ENCODE measurements around the gene C15orf40.

Gene C15orf40

DNA sequence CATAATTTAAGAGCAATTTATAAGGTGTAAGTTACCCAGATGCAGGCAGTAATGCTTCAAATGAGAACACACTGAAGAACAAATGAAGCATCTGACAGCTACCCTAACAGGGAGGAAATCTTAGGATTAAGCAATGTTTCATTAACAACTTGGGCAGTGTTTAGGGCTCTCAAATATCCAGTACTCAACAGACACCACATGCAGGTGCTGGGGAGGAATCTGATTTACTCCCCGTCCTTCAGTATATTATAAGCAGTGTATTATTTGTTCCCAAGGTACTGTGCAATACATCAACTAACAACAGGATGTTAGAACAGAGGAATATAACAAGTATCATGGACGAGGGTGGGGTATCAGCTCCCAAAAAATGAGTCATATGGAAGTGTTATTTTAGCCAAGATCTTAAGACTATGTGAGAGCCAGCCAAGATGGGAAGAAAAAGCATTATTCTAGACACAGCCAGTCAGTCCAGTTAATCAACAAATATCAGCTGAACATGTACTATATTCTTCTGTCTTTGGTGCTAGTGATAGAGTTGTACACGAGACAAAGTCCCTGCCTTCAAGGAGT, 35.2 kb upstream of the C15orf40 start:
- Histone ChIP-seq H2BK120ac (ENCODE audit: low read depth, low read length) (no peak overlapping the region), H4K8ac (ENCODE audit: low read depth, low read length) (no peak overlapping the region), H3K27ac (replicated peaks; ENCODE audit: low read length) (no peak overlapping the region), H2BK5ac (ENCODE audit: low read length) (no peak overlapping the region), H2BK15ac (ENCODE audit: low read length) (no peak overlapping the region), H3K36me3 (replicated peaks in 1 of 2; ENCODE audit: control insufficient read depth in 2 of 2, insufficient read depth in 2 of 2, low read length in 2 of 2) (peaks cover 9 to 97% of the 10 kb centered on the region in 2 donors), H3K4ac (ENCODE audit: low read length) (no peak overlapping the region), H3K27me3 (ENCODE audit: control insufficient read depth in 3 of 3, insufficient read depth in 3 of 3, low read depth in 1 of 3, low read length in 3 of 3) (no peaks in the 10 kb centered on the region), H3K14ac (ENCODE audit: low read length) (no peak overlapping the region), H3K9ac (ENCODE audit: low read depth, low read length, poor library complexity) (no peak overlapping the region), H2BK12ac (ENCODE audit: low read length) (no peak overlapping the region), H2AFZ (ENCODE audit: low read length) (no peak overlapping the region), H3K4me1 (ENCODE audit: control insufficient read depth in 2 of 2, insufficient read depth in 1 of 2, low read depth in 1 of 2, low read length in 2 of 2) (no peaks in the 10 kb centered on the region), H3K18ac (ENCODE audit: low read length) (no peak overlapping the region), H4K91ac (ENCODE audit: low read depth, low read length, poor library complexity) (no peak overlapping the region), H3K23ac (ENCODE audit: low read depth, low read length, poor library complexity) (no peak overlapping the region), H3K4me2 (ENCODE audit: insufficient read depth, low read length, poor library complexity, severe bottlenecking) (no peak overlapping the region), H3K79me1 (ENCODE audit: low read depth, low read length) (peaks cover 2% of the 10 kb centered on the region), H3K9me3 (replicated peaks in 1 of 2; ENCODE audit: control insufficient read depth in 2 of 2, insufficient read depth in 1 of 2, low read depth in 1 of 2, low read length in 2 of 2) (no peaks in the 10 kb centered on the region), H3K4me3 (ENCODE audit: low read length in 2 of 2) (no peak overlapping the region), H2AK5ac (ENCODE audit: low read depth, low read length) (no peak overlapping the region)
- no CpG with 5 or more reads among the region's 3 CpGs for WGBS, 2 donors (ENCODE audit: extremely low coverage in 2 of 2, insufficient read length in 2 of 2, insufficient replicate concordance in 1 of 2)
- no peak for DNase-seq (ENCODE audit: low spot score)

DNA sequence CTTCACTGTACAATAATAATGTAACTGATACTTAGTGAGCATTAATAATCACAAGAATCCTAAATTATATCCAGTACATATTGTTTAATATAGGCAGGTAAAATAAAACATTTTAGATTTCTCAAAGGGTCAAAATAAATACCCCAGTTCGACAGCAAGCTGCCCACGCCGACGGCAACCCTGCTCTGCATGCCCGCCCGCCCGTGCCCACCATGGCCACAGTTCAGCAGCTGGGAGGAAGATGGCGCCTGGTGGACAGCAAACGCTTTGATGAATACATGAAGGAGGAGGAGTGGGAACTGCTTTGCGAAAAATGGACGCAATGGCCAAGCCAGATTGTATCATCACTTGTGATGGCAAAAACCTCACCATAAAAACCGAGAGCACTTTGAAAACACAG, 32.7 kb upstream of the C15orf40 start:
- Histone ChIP-seq H3K4ac (ENCODE audit: low read length) (no peak overlapping the region), H3K9ac (ENCODE audit: low read depth, low read length, poor library complexity) (no peak overlapping the region), H2AFZ (ENCODE audit: low read length) (no peak overlapping the region), H3K79me1 (ENCODE audit: low read depth, low read length) (peaks cover 2% of the 10 kb centered on the region), H3K23ac (ENCODE audit: low read depth, low read length, poor library complexity) (no peak overlapping the region), H2BK15ac (ENCODE audit: low read length) (no peak overlapping the region), H3K27me3 (ENCODE audit: control insufficient read depth in 3 of 3, insufficient read depth in 3 of 3, low read depth in 1 of 3, low read length in 3 of 3) (no peaks in the 10 kb centered on the region), H2AK5ac (ENCODE audit: low read depth, low read length) (no peak overlapping the region), H4K8ac (ENCODE audit: low read depth, low read length) (no peak overlapping the region), H3K36me3 (replicated peaks in 1 of 2; ENCODE audit: control insufficient read depth in 2 of 2, insufficient read depth in 2 of 2, low read length in 2 of 2) (peaks cover 15 to 98% of the 10 kb centered on the region in 2 donors), H2BK12ac (ENCODE audit: low read length) (no peak overlapping the region), H3K4me3 (ENCODE audit: low read length in 2 of 2) (no peak overlapping the region), H3K27ac (replicated peaks; ENCODE audit: low read length) (no peak overlapping the region), H3K9me3 (replicated peaks in 1 of 2; ENCODE audit: control insufficient read depth in 2 of 2, insufficient read depth in 1 of 2, low read depth in 1 of 2, low read length in 2 of 2) (no peaks in the 10 kb centered on the region), H3K14ac (ENCODE audit: low read length) (no peak overlapping the region), H3K18ac (ENCODE audit: low read length) (no peak overlapping the region), H2BK120ac (ENCODE audit: low read depth, low read length) (no peak overlapping the region), H4K91ac (ENCODE audit: low read depth, low read length, poor library complexity) (no peak overlapping the region), H3K4me2 (ENCODE audit: insufficient read depth, low read length, poor library complexity, severe bottlenecking) (no peak overlapping the region), H3K4me1 (ENCODE audit: control insufficient read depth in 2 of 2, insufficient read depth in 1 of 2, low read depth in 1 of 2, low read length in 2 of 2) (no peaks in the 10 kb centered on the region), H2BK5ac (ENCODE audit: low read length) (no peak overlapping the region)
- DNase-seq (ENCODE audit: low spot score) = no peak
- WGBS, 2 donors (ENCODE audit: extremely low coverage in 2 of 2, insufficient read length in 2 of 2, insufficient replicate concordance in 1 of 2) = no CpG with 5 or more reads among the region's 12 CpGs

DNA sequence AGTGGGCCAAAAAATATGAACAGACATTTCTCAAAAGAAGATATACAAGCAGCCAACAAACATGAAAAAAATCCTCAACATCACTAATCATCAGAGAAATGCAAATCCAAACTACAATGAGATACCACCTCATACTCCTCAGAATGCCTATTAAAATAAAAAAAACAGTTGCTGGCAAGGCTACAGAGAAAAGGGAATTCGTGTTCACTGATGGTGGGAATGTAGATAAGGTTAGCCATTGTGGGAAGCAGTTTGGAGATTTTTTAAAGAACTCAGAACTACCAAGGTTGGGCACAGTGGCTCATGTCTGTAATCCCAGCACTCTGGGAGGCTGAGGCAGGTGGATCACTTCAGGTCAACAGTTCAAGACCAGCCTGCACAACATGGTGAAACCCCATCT, 27.8 kb upstream of the C15orf40 start:
- DNase-seq (ENCODE audit: low spot score) = no peak
- Histone ChIP-seq H3K23ac (ENCODE audit: low read depth, low read length, poor library complexity) (no peak overlapping the region), H4K91ac (ENCODE audit: low read depth, low read length, poor library complexity) (no peak overlapping the region), H3K4ac (ENCODE audit: low read length) (no peak overlapping the region), H2BK15ac (ENCODE audit: low read length) (no peak overlapping the region), H3K14ac (ENCODE audit: low read length) (no peak overlapping the region), H4K8ac (ENCODE audit: low read depth, low read length) (no peak overlapping the region), H3K4me3 (ENCODE audit: low read length in 2 of 2) (no peak overlapping the region), H2BK5ac (ENCODE audit: low read length) (no peak overlapping the region), H3K36me3 (replicated peaks in 1 of 2; ENCODE audit: control insufficient read depth in 2 of 2, insufficient read depth in 2 of 2, low read length in 2 of 2) (peaks cover 8 to 87% of the 10 kb centered on the region in 2 donors), H2BK12ac (ENCODE audit: low read length) (no peak overlapping the region), H2AFZ (ENCODE audit: low read length) (no peak overlapping the region), H3K79me1 (ENCODE audit: low read depth, low read length) (no peaks in the 10 kb centered on the region), H3K9ac (ENCODE audit: low read depth, low read length, poor library complexity) (no peak overlapping the region), H3K27me3 (ENCODE audit: control insufficient read depth in 3 of 3, insufficient read depth in 3 of 3, low read depth in 1 of 3, low read length in 3 of 3) (no peaks in the 10 kb centered on the region), H3K27ac (replicated peaks; ENCODE audit: low read length) (no peak overlapping the region), H3K4me2 (ENCODE audit: insufficient read depth, low read length, poor library complexity, severe bottlenecking) (no peak overlapping the region), H3K18ac (ENCODE audit: low read length) (no peak overlapping the region), H3K4me1 (ENCODE audit: control insufficient read depth in 2 of 2, insufficient read depth in 1 of 2, low read depth in 1 of 2, low read length in 2 of 2) (no peaks in the 10 kb centered on the region), H2BK120ac (ENCODE audit: low read depth, low read length) (no peak overlapping the region), H2AK5ac (ENCODE audit: low read depth, low read length) (no peak overlapping the region), H3K9me3 (replicated peaks in 1 of 2; ENCODE audit: control insufficient read depth in 2 of 2, insufficient read depth in 1 of 2, low read depth in 1 of 2, low read length in 2 of 2) (peaks cover 0 to 12% of the 10 kb centered on the region in 2 donors)
- WGBS, 2 donors (ENCODE audit: extremely low coverage in 2 of 2, insufficient read length in 2 of 2, insufficient replicate concordance in 1 of 2) = no CpG with 5 or more reads among the region's 1 CpG

DNA sequence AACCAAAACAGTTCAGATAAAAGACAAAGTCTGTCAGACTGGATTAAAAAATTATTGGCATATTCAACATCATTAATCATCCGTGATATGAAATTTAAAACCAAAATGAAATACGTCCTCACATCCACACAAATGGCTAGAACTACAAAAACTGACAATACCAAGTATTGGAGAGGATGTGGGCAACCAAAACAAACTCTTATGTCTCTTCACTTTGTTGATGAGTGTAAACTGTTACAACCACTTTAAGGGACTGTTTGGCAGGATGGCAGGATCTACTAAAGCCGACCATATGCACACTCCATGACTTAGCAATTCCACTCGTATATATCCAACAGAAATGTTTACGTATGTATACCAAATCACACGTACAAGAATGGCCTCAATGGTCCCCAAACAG, 24.8 kb upstream of the C15orf40 start:
- peaks cover 0 to 23% of the 10 kb centered on the region in 2 donors for H3K9me3 ChIP-seq (replicated peaks in 1 of 2; ENCODE audit: control insufficient read depth in 2 of 2, insufficient read depth in 1 of 2, low read depth in 1 of 2, low read length in 2 of 2)
- no peaks in the 10 kb centered on the region for H3K4me1 ChIP-seq (ENCODE audit: control insufficient read depth in 2 of 2, insufficient read depth in 1 of 2, low read depth in 1 of 2, low read length in 2 of 2)
- no peak overlapping the region for H2BK120ac ChIP-seq (ENCODE audit: low read depth, low read length)
- H2BK5ac ChIP-seq (ENCODE audit: low read length) = no peak overlapping the region
- H2BK15ac ChIP-seq (ENCODE audit: low read length) = no peak overlapping the region
- H2AFZ ChIP-seq (ENCODE audit: low read length) = no peak overlapping the region
- H2BK12ac ChIP-seq (ENCODE audit: low read length) = no peak overlapping the region
- H4K91ac ChIP-seq (ENCODE audit: low read depth, low read length, poor library complexity) = no peak overlapping the region
- H3K4ac ChIP-seq (ENCODE audit: low read length) = no peak overlapping the region
- H3K27ac ChIP-seq (replicated peaks; ENCODE audit: low read length) = no peak overlapping the region
- no peaks in the 10 kb centered on the region for H3K79me1 ChIP-seq (ENCODE audit: low read depth, low read length)
- H3K14ac ChIP-seq (ENCODE audit: low read length) = no peak overlapping the region
- H3K18ac ChIP-seq (ENCODE audit: low read length) = no peak overlapping the region
- no peak for DNase-seq (ENCODE audit: low spot score)
- peaks cover 4 to 88% of the 10 kb centered on the region in 2 donors for H3K36me3 ChIP-seq (replicated peaks in 1 of 2; ENCODE audit: control insufficient read depth in 2 of 2, insufficient read depth in 2 of 2, low read length in 2 of 2)
- no peak overlapping the region for H3K9ac ChIP-seq (ENCODE audit: low read depth, low read length, poor library complexity)
- no peak overlapping the region for H4K8ac ChIP-seq (ENCODE audit: low read depth, low read length)
- H3K4me3 ChIP-seq (ENCODE audit: low read length in 2 of 2) = no peak overlapping the region
- H2AK5ac ChIP-seq (ENCODE audit: low read depth, low read length) = no peak overlapping the region
- no peaks in the 10 kb centered on the region for H3K27me3 ChIP-seq (ENCODE audit: control insufficient read depth in 3 of 3, insufficient read depth in 3 of 3, low read depth in 1 of 3, low read length in 3 of 3)
- no peak overlapping the region for H3K4me2 ChIP-seq (ENCODE audit: insufficient read depth, low read length, poor library complexity, severe bottlenecking)
- WGBS, 2 donors (ENCODE audit: extremely low coverage in 2 of 2, insufficient read length in 2 of 2, insufficient replicate concordance in 1 of 2) = no CpG with 5 or more reads among the region's 6 CpGs
- H3K23ac ChIP-seq (ENCODE audit: low read depth, low read length, poor library complexity) = no peak overlapping the region

Data from neuronal stem cell (in vitro differentiated cells).